HCT116 (cell line): ENCODE data around the gene CNTNAP5. TPM values are rescaled to one million over a fixed set of nuclear protein-coding genes. Genes with fewer than 3 reads are reported as not detected.
"Not testable (repeated sequence)": the region's sequence is repeated elsewhere in the genome, so short reads cannot be mapped to it uniquely, and the experiment has no call there.

Source experiments
- ATAC-seq: fragments of 200-7000 bp; cut with Tn5 transposase; 2 replicates; pipeline ENCODE4 v1.9.1; 2020; ENCODE audit warnings: mild to moderate bottlenecking, moderate library complexity
- BruUV-seq: library from RNA; stranded (reverse); fragments of 400-500 nt; replicated peaks from 2 replicates; lab custom pipeline; 2021; lab: Mats Ljungman, UMichigan
- CTCF ChIA-PET: fragments of 300-600 bp; sonication (Branson Sonifier 250); formaldehyde crosslinking; loops from one replicate; lab custom pipeline; 2021; ENCODE audit warnings: antibody characterized with exemption; lab: Charles Lee
- POLR2A ChIA-PET: fragments of 300-600, 350-600 bp; sonication (Branson Sonifier 250); formaldehyde crosslinking; loops from one replicate; lab custom pipeline; 2021; ENCODE audit warnings: antibody characterized with exemption; lab: Charles Lee
- RAD21 ChIA-PET, 2 experiments: fragments of 300-600 bp; sonication (Branson Sonifier 250); formaldehyde crosslinking; loops; one replicate each; lab custom pipeline; 2023; ENCODE audit warnings: low total read pairs in 2 of 2; ENCODE audit not compliant: uncharacterized antibody in 2 of 2, unreplicated experiment in 2 of 2, low non-redundant PET in 1 of 2; lab: Charles Lee
- DNase-seq: peaks from one replicate; pipeline ENCODE4 v3.0.0-alpha.2; 2010; ENCODE audit warnings: low read depth, low spot score
- H2AFZ ChIP-seq: fragments of 200-600 bp; shearing (Covaris generic), sonication (generic); 2 replicates; pipeline ENCODE4 v1.6.1; 2017; ENCODE audit warnings: low read depth, mixed run types, mixed read lengths, antibody characterized with exemption, low read length; ENCODE audit not compliant: poor library complexity, severe bottlenecking
- H3K27ac ChIP-seq: 2 replicates; pipeline ENCODE4 v1.5.1; 2012; ENCODE audit warnings: low read depth, low read length
- H3K27me3 ChIP-seq: fragments of 200-600 bp; sonication (generic); 2 replicates; pipeline ENCODE4 v1.6.1; 2016; ENCODE audit warnings: mixed run types, low read length, mixed read lengths; ENCODE audit not compliant: insufficient read depth
- H3K36me3 ChIP-seq, 2 experiments: fragments of 200-500 bp in 1 of 2; fragments of 200-600 bp in 1 of 2; sonication (Bioruptor generic) in 1 of 2; sonication (generic) in 1 of 2; 2 replicates each; pipeline versions ENCODE4 v1.5.1 to v1.6.1; 2014 to 2016; ENCODE audit warnings: low read length in 2 of 2, inconsistent platforms in 1 of 2, mixed read lengths in 1 of 2, mixed run types in 1 of 2; ENCODE audit not compliant: insufficient read depth in 2 of 2, control insufficient read depth in 1 of 2
- H3K4me1 ChIP-seq, 2 experiments: fragments of 200-600 bp in 1 of 2; sonication (generic) in 1 of 2; 2 replicates each; pipeline versions ENCODE4 v1.5.1 to v1.6.1; 2012 to 2017; ENCODE audit warnings: low read length in 2 of 2, inconsistent platforms in 1 of 2, mild to moderate bottlenecking in 1 of 2, mixed read lengths in 1 of 2, mixed run types in 1 of 2, moderate library complexity in 1 of 2; ENCODE audit not compliant: insufficient read depth in 2 of 2, control insufficient read depth in 1 of 2
- H3K4me2 ChIP-seq: fragments of 200-600 bp; sonication (generic); 2 replicates; pipeline ENCODE4 v1.6.1; 2017; ENCODE audit warnings: mixed run types, low read length, mixed read lengths
- H3K4me3 ChIP-seq, 2 experiments: fragments of 200-600 bp in 1 of 2; sonication (generic) in 1 of 2; replicated peaks in 1 of 2; 2 replicates each; pipeline ENCODE4 v1.5.1; 2011 to 2016; ENCODE audit warnings: low read length in 2 of 2, control low read depth in 1 of 2, low read depth in 1 of 2, mild to moderate bottlenecking in 1 of 2, mixed read lengths in 1 of 2, mixed run types in 1 of 2
- H3K79me2 ChIP-seq: fragments of 200-600 bp; sonication (generic); 2 replicates; pipeline ENCODE4 v1.6.1; 2017; ENCODE audit warnings: mild to moderate bottlenecking, mixed run types, low read length, moderate library complexity, mixed read lengths; ENCODE audit not compliant: insufficient read depth
- H3K9ac ChIP-seq: fragments of 200-600 bp; sonication (generic); 2 replicates; pipeline ENCODE4 v1.6.1; 2016; ENCODE audit warnings: low read length, mixed read lengths
- H3K9me2 ChIP-seq: fragments of 200-600 bp; sonication (generic), shearing (Covaris generic); 2 replicates; pipeline ENCODE4 v1.6.1; 2017; ENCODE audit warnings: mixed run types, mild to moderate bottlenecking, moderate library complexity; ENCODE audit not compliant: insufficient read depth
- H3K9me3 ChIP-seq, 2 experiments: fragments of 200-500 bp in 1 of 2; fragments of 200-600 bp in 1 of 2; sonication (Bioruptor generic) in 1 of 2; sonication (generic) in 1 of 2; 2 replicates each; pipeline ENCODE4 v1.6.1; 2014 to 2017; ENCODE audit warnings: low read length in 2 of 2, mixed read lengths in 2 of 2, inconsistent platforms in 1 of 2, low read depth in 1 of 2, mild to moderate bottlenecking in 1 of 2, mixed run types in 1 of 2, moderate library complexity in 1 of 2; ENCODE audit not compliant: control insufficient read depth in 1 of 2, insufficient read depth in 1 of 2
- H4K20me1 ChIP-seq: fragments of 200-600 bp; sonication (generic), shearing (Covaris generic); 2 replicates; pipeline ENCODE4 v1.6.1; 2017; ENCODE audit warnings: mixed run types, mild to moderate bottlenecking, moderate library complexity; ENCODE audit not compliant: insufficient read depth
- ZNF274 ChIP-seq: fragments of 200-500 bp; sonication (Bioruptor generic); IDR thresholded peaks from 2 replicates; pipeline ENCODE4 v1.6.1; 2014; ENCODE audit warnings: mild to moderate bottlenecking, low read depth, low read length, inconsistent platforms
- intact Hi-C: fragments of 100-400 bp; cut with micrococcal nuclease; formaldehyde crosslinking; loops from 2 replicates; pipeline ENCODE4 v1.10.0; 2022
- total RNA-seq: library from RNA; stranded (reverse); gene quantifications from one replicate; pipeline ENCODE4 v1.2.1, GENCODE V29; 2021; ENCODE audit not compliant: unreplicated experiment

Gene CNTNAP5
- total RNA-seq, 1 experiment from 2014 or later: not detected

DNA sequence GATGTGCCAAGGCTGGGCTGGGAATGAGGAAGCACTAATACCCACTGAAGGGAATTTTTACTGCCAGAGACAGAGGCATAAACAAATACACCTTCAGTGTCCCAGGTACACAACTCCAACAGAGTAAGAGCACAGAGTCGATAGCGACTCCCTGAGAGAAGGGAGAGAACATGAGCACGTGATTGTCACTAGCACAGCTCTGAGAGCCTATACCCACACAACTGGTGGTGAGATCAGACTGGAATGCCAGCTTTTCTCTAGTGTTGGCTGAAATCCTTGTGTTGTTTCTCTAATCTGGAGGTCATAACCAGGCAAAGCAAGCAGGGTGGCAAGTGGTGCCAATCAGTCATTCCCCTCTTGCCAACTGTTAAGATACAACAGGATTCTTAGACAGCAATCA, 377.2 kb downstream of the CNTNAP5 start:
- no peak overlapping the region for H3K4me2 ChIP-seq
- H3K9me2 ChIP-seq: no peaks in the 10 kb centered on the region
- H3K36me3 ChIP-seq: no peaks in the 10 kb centered on the region
- no peaks in the 10 kb centered on the region for H4K20me1 ChIP-seq
- H3K79me2 ChIP-seq: no peaks in the 10 kb centered on the region
- no peak for DNase-seq
- no peak overlapping the region for H3K27ac ChIP-seq
- H3K9ac ChIP-seq: no peak overlapping the region
- H3K9me3 ChIP-seq: peaks cover 6 to 14% of the 10 kb centered on the region in 2 experiments; a peak in 2 of 4 replicates
- RAD21 ChIA-PET: no interaction called here
- TF ChIP-seq ZNF274: no peak
- CTCF ChIA-PET: no interaction called here
- intact Hi-C loops: no loop called here
- no peaks in the 10 kb centered on the region for H3K4me1 ChIP-seq
- H3K27me3 ChIP-seq: no peaks in the 10 kb centered on the region
- BruUV-seq: no TSS peak
- no peak overlapping the region for H2AFZ ChIP-seq
- POLR2A ChIA-PET: no interaction called here
- ATAC-seq: no peak
- H3K4me3 ChIP-seq: no peak overlapping the region

- BruUV-seq, ATAC-seq: not testable (repeated sequence)
Measured at GRCh38 chr2:124407836-124408534, 382.9 kb downstream of the CNTNAP5 start.

More at GRCh38 chr2:124407836-124408534, 382.9 kb downstream of the CNTNAP5 start:
- H3K9me2 ChIP-seq, CTCF ChIA-PET, H3K9me3 ChIP-seq, H3K27me3 ChIP-seq, H3K36me3 ChIP-seq, DNase-seq, H3K4me2 ChIP-seq, H4K20me1 ChIP-seq, H2AFZ ChIP-seq, POLR2A ChIA-PET, H3K4me3 ChIP-seq, H3K79me2 ChIP-seq, intact Hi-C loops, H3K9ac ChIP-seq, H3K27ac ChIP-seq, H3K4me1 ChIP-seq, RAD21 ChIA-PET: not testable (repeated sequence)
